ENCODE data around the gene NTRK2. TPM values are rescaled to one million over a fixed set of nuclear protein-coding genes. Genes with fewer than 3 reads are reported as not detected.

The NTRK2 gene
- total RNA-seq, 4 donors from 2014 or later, result 2.9 to 15.9 (median 8.4) TPM

DNA sequence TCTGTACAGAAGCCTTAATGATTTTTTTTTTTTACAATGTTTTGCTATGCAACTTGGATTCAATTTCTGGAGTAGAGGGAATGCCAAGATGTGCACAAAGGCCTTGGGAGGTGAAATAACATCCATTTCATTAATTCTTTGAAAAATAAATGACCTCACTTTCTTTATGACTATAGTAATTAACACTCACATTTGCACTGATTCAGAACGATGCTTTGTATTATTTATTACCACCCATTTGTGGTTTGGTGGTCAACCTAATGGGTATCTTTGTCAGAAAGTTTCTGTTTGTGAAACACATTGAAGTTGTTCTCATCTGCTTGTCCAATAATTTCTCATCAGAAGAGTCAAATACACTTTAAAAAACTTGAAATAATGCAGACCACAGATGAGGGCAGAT is 169.3 kb downstream of the NTRK2 start:
- no peak for TF ChIP-seq POLR2A (IDR thresholded peaks at IDR 0.05)
- TF ChIP-seq, protein P1, sequence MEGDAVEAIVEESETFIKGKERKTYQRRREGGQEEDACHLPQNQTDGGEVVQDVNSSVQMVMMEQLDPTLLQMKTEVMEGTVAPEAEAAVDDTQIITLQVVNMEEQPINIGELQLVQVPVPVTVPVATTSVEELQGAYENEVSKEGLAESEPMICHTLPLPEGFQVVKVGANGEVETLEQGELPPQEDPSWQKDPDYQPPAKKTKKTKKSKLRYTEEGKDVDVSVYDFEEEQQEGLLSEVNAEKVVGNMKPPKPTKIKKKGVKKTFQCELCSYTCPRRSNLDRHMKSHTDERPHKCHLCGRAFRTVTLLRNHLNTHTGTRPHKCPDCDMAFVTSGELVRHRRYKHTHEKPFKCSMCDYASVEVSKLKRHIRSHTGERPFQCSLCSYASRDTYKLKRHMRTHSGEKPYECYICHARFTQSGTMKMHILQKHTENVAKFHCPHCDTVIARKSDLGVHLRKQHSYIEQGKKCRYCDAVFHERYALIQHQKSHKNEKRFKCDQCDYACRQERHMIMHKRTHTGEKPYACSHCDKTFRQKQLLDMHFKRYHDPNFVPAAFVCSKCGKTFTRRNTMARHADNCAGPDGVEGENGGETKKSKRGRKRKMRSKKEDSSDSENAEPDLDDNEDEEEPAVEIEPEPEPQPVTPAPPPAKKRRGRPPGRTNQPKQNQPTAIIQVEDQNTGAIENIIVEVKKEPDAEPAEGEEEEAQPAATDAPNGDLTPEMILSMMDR (IDR thresholded peaks at IDR 0.05), result no peak
- DNase-seq, result no peak
- WGBS, 2 donors, result 28 to 29% methylated on average over 1 of the region's 1 CpG
- Histone ChIP-seq H3K27me3 (peaks cover 0 to 8% (median 0%) of the 10 kb centered on the region in 4 donors), H3K36me3 (no peaks in the 10 kb centered on the region), H3K4me1 (peaks cover 0 to 43% (median 0%) of the 10 kb centered on the region in 3 donors), H3K9me3 (no peaks in the 10 kb centered on the region), H3K4me3 (no peak overlapping the region), H3K27ac (no peak overlapping the region)
- intact Hi-C loops (cut with DNase I), result no loop called here

DNA sequence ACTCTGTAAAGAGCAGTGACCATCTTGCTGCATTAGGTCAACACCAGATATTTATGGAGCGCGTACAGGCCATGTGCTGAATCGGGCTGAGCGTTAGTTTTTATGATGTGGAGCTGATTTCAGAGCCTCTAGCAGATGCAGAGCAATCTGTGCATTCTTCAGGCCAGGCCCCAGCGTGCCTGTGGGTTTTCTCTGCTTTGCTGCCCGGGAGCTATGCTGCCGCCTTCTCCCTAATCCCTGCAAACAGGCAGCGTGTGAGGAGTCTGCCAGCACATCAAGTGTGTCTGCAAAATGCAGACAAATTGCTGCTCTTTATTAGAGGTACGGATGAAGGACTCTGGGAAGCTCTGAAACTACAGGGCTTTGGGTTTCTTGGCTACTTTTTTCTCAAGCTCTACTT is 170.0 kb downstream of the NTRK2 start:
- no peak overlapping the region for H3K4me3 ChIP-seq
- intact Hi-C loops (cut with DNase I), result no loop called here

DNA sequence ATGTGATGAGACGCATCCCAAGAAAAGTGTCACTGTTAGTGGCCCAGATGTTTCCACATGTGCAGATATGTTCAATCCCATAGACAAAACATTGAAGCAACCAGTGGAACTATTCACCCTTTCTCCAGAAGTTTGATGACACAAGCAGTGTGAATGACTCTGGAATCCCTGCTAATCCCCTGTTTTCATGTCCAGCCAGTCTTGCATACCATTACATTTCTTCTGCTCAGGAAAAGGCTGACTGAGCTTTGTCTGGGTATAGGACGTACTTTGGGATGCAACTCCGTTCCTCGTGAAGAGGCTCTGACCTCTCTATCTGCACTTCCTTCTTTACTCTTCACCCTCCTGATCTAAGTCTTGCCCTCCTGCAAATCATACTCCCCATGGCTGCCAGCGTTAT is 172.4 kb downstream of the NTRK2 start:
- no peaks in the 10 kb centered on the region for H3K36me3 ChIP-seq
- no peaks in the 10 kb centered on the region for H3K9me3 ChIP-seq
- H3K4me3 ChIP-seq, result no peak overlapping the region
- peaks cover 0 to 38% (median 3%) of the 10 kb centered on the region in 3 donors for H3K4me1 ChIP-seq
- peaks cover 0 to 8% (median 0%) of the 10 kb centered on the region in 4 donors for H3K27me3 ChIP-seq
- TF ChIP-seq, protein P1 (IDR thresholded peaks at IDR 0.05), result no peak
- no peak for DNase-seq
- intact Hi-C loops (cut with DNase I), result no loop called here
- H3K27ac ChIP-seq, result no peak overlapping the region
- 65 to 76% methylated on average over 5 of the region's 5 CpGs for WGBS, 2 donors

More for the DNA sequence above, 170.0 kb downstream of the NTRK2 start:
- WGBS, 2 donors, result 12 to 50% methylated on average over 3 to 8 of the region's 9 CpGs
- peaks cover 0 to 8% (median 0%) of the 10 kb centered on the region in 4 donors for H3K27me3 ChIP-seq
- H3K4me1 ChIP-seq, result peaks cover 0 to 42% (median 0%) of the 10 kb centered on the region in 3 donors
- DNase-seq, result no peak
- H3K9me3 ChIP-seq, result no peaks in the 10 kb centered on the region
- H3K27ac ChIP-seq, result no peak overlapping the region
- no peaks in the 10 kb centered on the region for H3K36me3 ChIP-seq
- TF ChIP-seq, protein P1 (IDR thresholded peaks at IDR 0.05), result no peak
- TF ChIP-seq POLR2A (IDR thresholded peaks at IDR 0.05), result no peak

DNA sequence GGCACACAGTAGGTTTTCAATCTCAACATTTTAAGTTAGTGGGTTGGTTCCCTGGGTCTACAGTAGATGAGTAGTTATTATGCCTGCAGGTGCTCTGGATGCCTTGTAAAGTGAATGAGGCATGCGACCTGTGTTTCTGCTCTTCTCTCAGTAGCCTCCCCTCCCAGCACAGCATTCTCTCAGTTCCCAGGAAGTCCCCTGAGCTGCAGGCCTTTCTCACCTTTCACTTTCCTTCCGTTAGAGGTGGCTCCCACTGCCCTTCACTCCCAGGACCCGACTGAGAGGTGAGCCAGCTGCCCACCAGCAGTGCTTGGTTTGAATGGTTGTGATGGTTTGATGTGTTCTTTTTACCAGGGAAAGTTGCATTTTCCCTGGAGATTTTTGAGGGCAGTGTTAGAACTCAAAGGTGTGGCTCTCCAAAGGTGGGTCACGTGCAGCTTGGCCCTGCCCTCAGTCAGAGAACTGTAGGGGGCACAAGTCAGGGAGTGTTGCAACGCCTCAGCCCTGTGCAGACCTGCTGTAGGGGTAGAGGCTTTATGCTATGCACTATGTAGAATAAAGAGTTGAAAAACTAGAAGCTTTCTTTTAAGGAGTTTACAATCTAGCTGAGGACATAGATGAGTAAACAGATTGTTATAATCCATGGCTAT is 173.8 kb downstream of the NTRK2 start:
- intact Hi-C loops (cut with DNase I), result no loop called here
- Histone ChIP-seq H3K4me3 (no peak overlapping the region), H3K27me3 (peaks cover 0 to 8% (median 0%) of the 10 kb centered on the region in 4 donors), H3K27ac (no peak overlapping the region), H3K9me3 (no peaks in the 10 kb centered on the region), H3K4me1 (peaks cover 0 to 40% (median 5%) of the 10 kb centered on the region in 3 donors), H3K36me3 (no peaks in the 10 kb centered on the region)
- WGBS, 2 donors, result 74 to 91% methylated on average over 2 to 3 of the region's 5 CpGs
- TF ChIP-seq, protein P1 (IDR thresholded peaks at IDR 0.05), result no peak
- no peak for TF ChIP-seq POLR2A (IDR thresholded peaks at IDR 0.05)
- DNase-seq, result no peak

DNA sequence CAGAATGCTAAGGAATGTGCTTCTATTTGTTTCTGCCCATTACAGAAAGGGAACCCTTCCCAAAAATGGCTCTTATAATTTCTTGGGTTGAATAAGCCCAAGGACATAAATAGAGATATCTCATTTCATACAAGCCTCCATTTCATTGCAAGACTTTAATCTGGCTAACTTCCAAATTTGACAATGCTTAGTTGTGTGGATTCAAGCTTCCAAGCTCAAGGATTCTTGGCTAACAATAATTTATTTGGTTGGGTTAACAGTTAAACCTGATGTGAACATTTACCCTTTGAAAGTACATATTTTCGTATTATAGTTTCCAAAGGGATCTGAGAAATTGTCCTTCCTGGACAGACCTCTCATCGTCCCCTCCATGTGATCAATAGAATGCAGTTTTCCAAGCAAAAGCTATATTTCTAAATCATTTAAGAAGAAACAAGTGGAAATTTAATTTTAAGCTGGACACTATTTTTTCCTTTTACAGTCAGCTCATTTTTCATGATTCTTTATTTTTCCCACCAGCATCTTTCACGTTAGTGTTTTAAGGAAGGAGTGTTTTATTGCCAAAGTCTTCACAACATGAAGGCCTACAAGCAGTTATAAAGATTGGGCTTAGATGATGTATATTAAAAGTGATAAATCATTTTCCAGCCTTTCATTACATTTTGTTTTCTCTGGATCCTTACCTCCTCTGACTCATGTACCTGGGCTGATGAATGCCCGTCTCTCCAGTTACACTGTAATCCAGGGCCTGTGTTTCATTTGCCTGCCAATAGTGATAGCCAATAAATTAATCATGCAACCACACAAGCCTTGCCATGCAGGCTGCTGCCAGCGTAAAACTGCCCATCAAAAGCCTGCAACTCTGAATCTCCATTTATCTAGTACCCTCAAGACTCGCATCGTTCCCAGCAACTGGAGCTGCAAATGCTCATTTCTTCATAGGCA is 176.7 kb downstream of the NTRK2 start:
- no peaks in the 10 kb centered on the region for H3K36me3 ChIP-seq
- DNase-seq, result no peak
- TF ChIP-seq, protein P1 (IDR thresholded peaks at IDR 0.05), result no peak
- TF ChIP-seq POLR2A (IDR thresholded peaks at IDR 0.05), result no peak
- no peak overlapping the region for H3K27ac ChIP-seq
- intact Hi-C loops (cut with DNase I), result no loop called here
- H3K27me3 ChIP-seq, result no peaks in the 10 kb centered on the region
- H3K4me1 ChIP-seq, result peaks cover 2 to 27% (median 5%) of the 10 kb centered on the region in 3 donors
- no peak overlapping the region for H3K4me3 ChIP-seq
- H3K9me3 ChIP-seq, result no peaks in the 10 kb centered on the region
- 43 to 66% methylated on average over 7 of the region's 7 CpGs for WGBS, 2 donors
